OCI-LY7 (cell line): ENCODE measurements around the gene TECR. TPM values are rescaled to one million over a fixed set of nuclear protein-coding genes. Genes with fewer than 3 reads are reported as not detected.
"Not testable (repeated sequence)": the region's sequence is repeated elsewhere in the genome, so short reads cannot be mapped to it uniquely, and the experiment has no call there.

Source experiments
- BruUV-seq: library from RNA; stranded (reverse); fragments of 400-500 nt; replicated peaks from 2 replicates; lab custom pipeline; 2021; lab: Mats Ljungman, UMichigan
- CTCF ChIA-PET: fragments of 300-600 bp; sonication (Branson Sonifier 250); formaldehyde crosslinking; loops from one replicate; lab custom pipeline; 2022; ENCODE audit warnings: antibody characterized with exemption; ENCODE audit not compliant: unreplicated experiment; lab: Charles Lee
- POLR2A ChIA-PET: fragments of 300-600 bp; sonication (Branson Sonifier 250); formaldehyde crosslinking; loops from one replicate; lab custom pipeline; 2022; ENCODE audit warnings: antibody characterized with exemption; lab: Charles Lee
- DNase-seq: peaks from one replicate; pipeline ENCODE4 v3.0.0-alpha.2; 2015; ENCODE audit warnings: low spot score
- H2AFZ ChIP-seq: fragments of 200-600 bp; sonication (generic), shearing (Covaris generic); 2 replicates; pipeline ENCODE4 v1.6.1; 2014; ENCODE audit warnings: mild to moderate bottlenecking, antibody characterized with exemption, low read length, moderate library complexity
- H3K27ac ChIP-seq: fragments of 200-600 bp; sonication (generic); 2 replicates; pipeline ENCODE4 v1.5.1; 2014; ENCODE audit warnings: mixed run types, low read depth, mild to moderate bottlenecking, moderate library complexity, low read length, inconsistent platforms; ENCODE audit not compliant: poor library complexity, severe bottlenecking
- H3K36me3 ChIP-seq: fragments of 200-600 bp; sonication (generic); 2 replicates; pipeline ENCODE4 v1.6.1; 2014; ENCODE audit warnings: mild to moderate bottlenecking, antibody characterized with exemption, low read length, moderate library complexity, mixed read lengths; ENCODE audit not compliant: insufficient read depth
- H3K4me1 ChIP-seq: fragments of 200-600 bp; sonication (generic); 2 replicates; pipeline ENCODE4 v1.5.1; 2014; ENCODE audit warnings: mild to moderate bottlenecking, low read length; ENCODE audit not compliant: insufficient read depth, poor library complexity, severe bottlenecking
- H3K4me2 ChIP-seq: fragments of 200-600 bp; sonication (generic); 2 replicates; pipeline ENCODE4 v1.6.1; 2014; ENCODE audit warnings: mild to moderate bottlenecking, low read length
- H3K4me3 ChIP-seq: fragments of 200-600 bp; sonication (generic); 2 replicates; pipeline ENCODE4 v1.5.1; 2014; ENCODE audit warnings: mild to moderate bottlenecking, low read depth, low read length; ENCODE audit not compliant: poor library complexity, severe bottlenecking
- H3K79me2 ChIP-seq: fragments of 200-600 bp; sonication (generic); 2 replicates; pipeline ENCODE4 v1.6.1; 2016; ENCODE audit warnings: low read depth, mild to moderate bottlenecking, low read length, moderate library complexity, mixed read lengths; ENCODE audit not compliant: insufficient read depth
- H3K9me2 ChIP-seq: fragments of 200-600 bp; sonication (generic); 2 replicates; pipeline ENCODE4 v1.6.1; 2016; ENCODE audit warnings: mild to moderate bottlenecking, low read length, mixed read lengths; ENCODE audit not compliant: insufficient read depth
- H3K9me3 ChIP-seq: fragments of 200-600 bp; sonication (generic); 2 replicates; pipeline ENCODE4 v1.6.1; 2014; ENCODE audit warnings: mild to moderate bottlenecking, mixed run types, low read length, mixed read lengths
- H4K20me1 ChIP-seq: fragments of 200-600 bp; sonication (generic); 2 replicates; pipeline ENCODE4 v1.6.1; 2014; ENCODE audit warnings: mild to moderate bottlenecking, antibody characterized with exemption, low read length, moderate library complexity, mixed read lengths; ENCODE audit not compliant: insufficient read depth
- EZH2phosphoT487 ChIP-seq: fragments of 200-600 bp; sonication (generic); IDR thresholded peaks from 2 replicates; pipeline ENCODE4 v1.6.1; 2018; ENCODE audit warnings: low read depth, borderline replicate concordance, mild to moderate bottlenecking, mixed run types, antibody characterized with exemption, low read length, moderate library complexity, mixed read lengths
- intact Hi-C: fragments of 100-400 bp; cut with micrococcal nuclease; formaldehyde crosslinking; loops from one replicate; pipeline ENCODE4 v1.10.0; 2022; ENCODE audit not compliant: unreplicated experiment
- microRNA-seq: library from miRNA; unstranded; fragments of <30 nt; microRNA quantifications from one replicate; pipeline ENCODE4 v1.2.0, GENCODE V29; 2022; ENCODE audit warnings: borderline replicate concordance
- small RNA-seq: library from RNA; depleted of rRNA; stranded (forward); fragments of <200 nt; gene quantifications from one replicate; pipeline ENCODE3, GENCODE V24; 2014
- total RNA-seq, 2 experiments: library from RNA; depleted of rRNA in 1 of 2; stranded (reverse); fragments of >200 nt in 1 of 2; shearing (Covaris generic) in 1 of 2; gene quantifications; 2 replicates each; pipeline ENCODE4 v1.2.3, GENCODE V29; 2014 to 2022
- TF ChIP-seq, protein P1 (sequence below): fragments of 200-600 bp; sonication (generic); conservative IDR thresholded peaks from 2 replicates; pipeline ENCODE4 v1.5.1; 2014; ENCODE audit warnings: mild to moderate bottlenecking, antibody characterized with exemption, low read length, moderate library complexity, mixed read lengths

TECR gene
- total RNA-seq, 2 experiments from 2014 or later: 81.4 to 128 TPM

DNA sequence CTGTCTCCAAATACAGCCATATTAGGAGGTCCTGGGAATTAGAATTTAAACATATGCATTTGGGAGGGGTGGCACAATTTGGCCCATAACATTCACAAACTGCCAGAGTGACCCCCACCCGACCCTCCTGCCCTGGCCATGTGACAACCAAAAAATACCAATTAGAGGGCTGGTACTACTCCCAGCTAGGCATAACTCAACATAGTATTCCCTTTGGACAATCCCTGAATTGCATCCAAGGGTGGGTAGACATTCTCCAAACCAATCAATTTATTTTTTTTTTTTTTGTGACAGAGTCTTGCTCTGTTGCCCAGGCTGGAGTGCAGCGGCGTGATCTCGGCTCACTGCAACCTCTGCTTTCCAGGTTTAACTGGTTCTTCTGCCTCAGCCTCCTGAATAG lies 83.3 kb downstream of the TECR start:
- Histone ChIP-seq H3K4me2 (0 out of 2 replicates have a peak overlapping the region, but pooled peaks have one; percentile 12), H2AFZ (no peak overlapping the region), H3K4me3 (no peak overlapping the region), H3K36me3 (peaks cover 51% of the 10 kb centered on the region), H3K79me2 (no peaks in the 10 kb centered on the region), H3K9me3 (no peaks in the 10 kb centered on the region), H3K4me1 (peaks cover 30% of the 10 kb centered on the region), H3K9me2 (no peaks in the 10 kb centered on the region), H4K20me1 (no peaks in the 10 kb centered on the region), H3K27ac (peak overlapping the region; percentile 78)
- TF ChIP-seq, protein P1, sequence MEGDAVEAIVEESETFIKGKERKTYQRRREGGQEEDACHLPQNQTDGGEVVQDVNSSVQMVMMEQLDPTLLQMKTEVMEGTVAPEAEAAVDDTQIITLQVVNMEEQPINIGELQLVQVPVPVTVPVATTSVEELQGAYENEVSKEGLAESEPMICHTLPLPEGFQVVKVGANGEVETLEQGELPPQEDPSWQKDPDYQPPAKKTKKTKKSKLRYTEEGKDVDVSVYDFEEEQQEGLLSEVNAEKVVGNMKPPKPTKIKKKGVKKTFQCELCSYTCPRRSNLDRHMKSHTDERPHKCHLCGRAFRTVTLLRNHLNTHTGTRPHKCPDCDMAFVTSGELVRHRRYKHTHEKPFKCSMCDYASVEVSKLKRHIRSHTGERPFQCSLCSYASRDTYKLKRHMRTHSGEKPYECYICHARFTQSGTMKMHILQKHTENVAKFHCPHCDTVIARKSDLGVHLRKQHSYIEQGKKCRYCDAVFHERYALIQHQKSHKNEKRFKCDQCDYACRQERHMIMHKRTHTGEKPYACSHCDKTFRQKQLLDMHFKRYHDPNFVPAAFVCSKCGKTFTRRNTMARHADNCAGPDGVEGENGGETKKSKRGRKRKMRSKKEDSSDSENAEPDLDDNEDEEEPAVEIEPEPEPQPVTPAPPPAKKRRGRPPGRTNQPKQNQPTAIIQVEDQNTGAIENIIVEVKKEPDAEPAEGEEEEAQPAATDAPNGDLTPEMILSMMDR: no peak
- no peak for TF ChIP-seq EZH2phosphoT487
- intact Hi-C loops: loop anchor here (1.0 kb wide), 1 partner anchor 7 kb away; no protein-coding TSS in a partner anchor
- POLR2A ChIA-PET: interaction anchor here (0.6 to 0.8 kb wide), 2 partner anchors 9 to 77 kb away, joined by 4 read pairs; no protein-coding TSS in a partner anchor
- CTCF ChIA-PET: no interaction called here
- no peak for DNase-seq
- BruUV-seq: no TSS peak

DNA sequence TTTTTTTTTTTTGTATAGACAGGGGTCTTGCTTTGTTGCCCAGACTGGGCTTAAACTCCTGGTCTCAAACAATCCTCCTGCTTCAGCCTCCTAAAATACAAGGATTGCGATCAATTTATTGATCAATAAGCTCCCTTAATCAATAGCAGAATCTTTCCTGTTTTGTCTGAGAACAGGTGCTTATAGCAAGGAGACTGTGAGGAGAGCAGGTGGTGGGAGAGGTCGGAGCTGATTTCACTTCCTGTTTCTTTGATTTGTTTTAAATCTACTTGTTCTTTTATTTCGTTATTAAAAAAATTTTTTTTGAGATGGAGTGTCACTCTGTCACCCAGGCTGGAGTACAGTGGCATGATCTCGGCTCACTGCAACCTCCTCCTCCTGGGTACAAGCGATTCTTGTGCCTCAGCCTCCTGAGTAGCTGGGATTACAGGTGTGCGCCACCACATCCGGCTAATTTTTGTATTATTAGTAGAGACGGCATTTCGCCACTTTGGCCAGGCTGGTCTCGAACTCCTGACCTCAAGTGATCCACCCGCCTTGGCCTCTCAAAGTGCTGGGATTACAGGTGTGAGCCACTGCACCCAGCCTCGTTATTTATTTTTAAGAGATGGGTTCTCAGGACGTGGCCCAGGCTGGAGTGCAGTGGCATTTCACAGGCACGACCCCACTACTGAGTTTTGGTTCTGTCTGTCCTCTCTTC lies 84.2 kb downstream of the TECR start:
- H4K20me1 ChIP-seq, H3K9me3 ChIP-seq, H3K9me2 ChIP-seq, H3K4me3 ChIP-seq, BruUV-seq, H2AFZ ChIP-seq, H3K79me2 ChIP-seq, CTCF ChIA-PET: not testable (repeated sequence)
- Histone ChIP-seq H3K4me1 (peaks cover 30% of the 10 kb centered on the region), H3K36me3 (peaks cover 42% of the 10 kb centered on the region), H3K27ac (peak overlapping the region; percentile 78), H3K4me2 (peak overlapping the region; percentile 40)
- POLR2A ChIA-PET: interaction anchor here (0.6 to 1.0 kb wide), 5 partner anchors 9 to 1508 kb away, joined by 3 to 4 read pairs (median 3); no protein-coding TSS in a partner anchor
- DNase-seq: peak; percentile 70
- intact Hi-C loops: loop anchor here (1.0 kb wide), 1 partner anchor 8 kb away; no protein-coding TSS in a partner anchor

DNA sequence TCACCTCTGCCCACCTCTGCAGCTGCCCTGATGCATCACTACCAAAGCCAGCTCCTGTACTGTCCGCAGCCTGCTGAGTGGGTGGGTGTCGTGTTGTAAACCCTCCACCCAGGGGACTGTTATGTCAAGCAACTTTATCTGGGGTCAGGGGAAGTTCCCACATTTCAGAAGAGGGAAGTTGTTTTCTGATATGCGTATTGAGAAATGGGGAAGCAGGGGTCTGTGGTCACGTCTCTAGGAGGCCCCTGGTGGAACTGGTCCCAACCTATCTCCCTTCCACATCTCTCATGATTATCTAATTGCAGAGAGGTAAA lies 84.7 kb downstream of the TECR start:
- peak overlapping the region; percentile 40 for H3K4me2 ChIP-seq
- no peaks in the 10 kb centered on the region for H3K9me2 ChIP-seq
- H4K20me1 ChIP-seq: no peaks in the 10 kb centered on the region
- peaks cover 37% of the 10 kb centered on the region for H3K36me3 ChIP-seq
- no peaks in the 10 kb centered on the region for H3K79me2 ChIP-seq
- TF ChIP-seq, protein P1: no peak
- intact Hi-C loops: no loop called here
- CTCF ChIA-PET: no interaction called here
- H3K9me3 ChIP-seq: peaks cover 6% of the 10 kb centered on the region
- no peak overlapping the region for H3K4me3 ChIP-seq
- no TSS peak for BruUV-seq
- peak; percentile 41 for DNase-seq
- peak overlapping the region; percentile 78 for H3K27ac ChIP-seq
- POLR2A ChIA-PET: interaction anchor here (1.0 kb wide), 1 partner anchor 9 kb away, joined by 3 read pairs; no protein-coding TSS in a partner anchor
- H2AFZ ChIP-seq: no peak overlapping the region
- H3K4me1 ChIP-seq: peaks cover 30% of the 10 kb centered on the region

Small RNAs within 50 kb of the gene (microRNA-seq; reads per million reads assigned to microRNA genes)
- gene MIR639: 6.1 reads per million

Small RNAs within 50 kb of the gene (small RNA-seq; reads per million reads assigned to genes)
- not detected for gene RN7SL842P
- gene SNRPGP15: not detected

Other genes starting within 250 kb of the TECR start
- 12.5 and 13.8 TPM in 2 replicates for gene ADGRE5, start 148.2 kb upstream of the TECR start, total RNA-seq (2014; rRNA removed; shearing (Covaris generic))
- gene ADGRE5, start 148.2 kb upstream of the TECR start, total RNA-seq (2022): 47.5 and 48.7 TPM in 2 replicates
- 425 and 474 TPM in 2 replicates for gene DDX39A, start 110.3 kb upstream of the TECR start, total RNA-seq (2014; rRNA removed; shearing (Covaris generic))
- 294 and 316 TPM in 2 replicates for gene DDX39A, start 110.3 kb upstream of the TECR start, total RNA-seq (2022)
- gene PKN1, start 96.3 kb upstream of the TECR start, total RNA-seq (2014; rRNA removed; shearing (Covaris generic)): 117 and 125 TPM in 2 replicates
- gene PKN1, start 96.3 kb upstream of the TECR start, total RNA-seq (2022): 233 and 246 TPM in 2 replicates
- gene PTGER1, start 54.2 kb upstream of the TECR start, total RNA-seq (2014; rRNA removed; shearing (Covaris generic)): not detected in 2 replicates
- 0.23 TPM in 1 of 2 replicates, not detected in the other for gene PTGER1, start 54.2 kb upstream of the TECR start, total RNA-seq (2022)
- gene GIPC1, start 33.5 kb upstream of the TECR start, total RNA-seq (2014; rRNA removed; shearing (Covaris generic)): 18.5 and 26.9 TPM in 2 replicates
- 37.6 and 38.3 TPM in 2 replicates for gene GIPC1, start 33.5 kb upstream of the TECR start, total RNA-seq (2022)
- gene DNAJB1, start 11.2 kb upstream of the TECR start, total RNA-seq (2014; rRNA removed; shearing (Covaris generic)): 62.9 and 76.7 TPM in 2 replicates
- 51.7 and 63.7 TPM in 2 replicates for gene DNAJB1, start 11.2 kb upstream of the TECR start, total RNA-seq (2022)
- 282 and 301 TPM in 2 replicates for gene NDUFB7, start 42.5 kb downstream of the TECR start, total RNA-seq (2014; rRNA removed; shearing (Covaris generic))
- 137 and 141 TPM in 2 replicates for gene NDUFB7, start 42.5 kb downstream of the TECR start, total RNA-seq (2022)
- gene CLEC17A, start 53.5 kb downstream of the TECR start, total RNA-seq (2014; rRNA removed; shearing (Covaris generic)): 45.7 and 51.1 TPM in 2 replicates
- 22.5 and 27.4 TPM in 2 replicates for gene CLEC17A, start 53.5 kb downstream of the TECR start, total RNA-seq (2022)
- not detected in 2 replicates for gene ADGRE3, start 145.2 kb downstream of the TECR start, total RNA-seq (2014; rRNA removed; shearing (Covaris generic))
- gene ADGRE3, start 145.2 kb downstream of the TECR start, total RNA-seq (2022): not detected in 2 replicates
- 26.1 and 27.3 TPM in 2 replicates for gene ZNF333, start 160.5 kb downstream of the TECR start, total RNA-seq (2014; rRNA removed; shearing (Covaris generic))
- gene ZNF333, start 160.5 kb downstream of the TECR start, total RNA-seq (2022): 25.0 and 30.8 TPM in 2 replicates
- not detected in 2 replicates for gene ADGRE2, start 249.0 kb downstream of the TECR start, total RNA-seq (2014; rRNA removed; shearing (Covaris generic))
- 0.11 TPM in 1 of 2 replicates, not detected in the other for gene ADGRE2, start 249.0 kb downstream of the TECR start, total RNA-seq (2022)